ENCODE results near the gene BOLA3. TPM values are rescaled to one million over a fixed set of nuclear protein-coding genes. Genes with fewer than 3 reads are reported as not detected.

The BOLA3 gene
- total and polyA plus RNA-seq, 11 donors, result 52.2 to 242 (median 65.3) TPM

DNA sequence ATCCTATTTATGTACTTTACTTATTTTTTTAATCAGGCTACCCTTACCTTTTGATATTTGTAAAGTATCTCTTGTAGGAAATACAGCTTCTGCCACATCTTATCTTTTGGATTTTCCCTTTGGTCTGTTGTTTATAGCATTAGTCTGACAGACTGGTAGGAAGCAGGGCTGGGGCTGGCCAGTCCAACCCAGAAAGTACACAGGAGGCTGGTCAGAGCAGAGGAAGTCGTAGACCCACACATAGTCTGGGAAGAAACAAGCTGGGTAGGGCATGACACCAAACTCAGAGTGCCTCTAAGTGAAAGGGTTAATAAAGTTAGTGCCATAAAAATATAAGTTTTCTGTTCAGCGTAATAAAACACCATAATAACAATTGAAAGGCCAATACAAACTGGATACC lies 51.7 kb downstream of the BOLA3 start:
- Histone ChIP-seq H3K36me3 (peaks cover 0 to 88% (median 61%) of the 10 kb centered on the region in 9 donors), H3K4me1 (no peaks in the 10 kb centered on the region), H3K4me3 (no peak overlapping the region), H3K27ac (no peak overlapping the region), H3K9me3 (no peaks in the 10 kb centered on the region), H3K27me3 (no peaks in the 10 kb centered on the region)
- TF ChIP-seq CTCF (IDR thresholded peaks at IDR 0.05) (no peak), POLR2A (IDR thresholded peaks at IDR 0.05) (no peak)
- DNase-seq, result no peak
- intact Hi-C loops (cut with DNase I), result loop anchor here in 1 of 10 donors (10.0 kb wide), 1 partner anchor 111 kb away; the partner anchor contains the start of gene TET3
- 92 to 98% (median 95%) methylated on average over 2 of the region's 2 CpGs for WGBS, 4 donors
- ATAC-seq, result no peak

DNA sequence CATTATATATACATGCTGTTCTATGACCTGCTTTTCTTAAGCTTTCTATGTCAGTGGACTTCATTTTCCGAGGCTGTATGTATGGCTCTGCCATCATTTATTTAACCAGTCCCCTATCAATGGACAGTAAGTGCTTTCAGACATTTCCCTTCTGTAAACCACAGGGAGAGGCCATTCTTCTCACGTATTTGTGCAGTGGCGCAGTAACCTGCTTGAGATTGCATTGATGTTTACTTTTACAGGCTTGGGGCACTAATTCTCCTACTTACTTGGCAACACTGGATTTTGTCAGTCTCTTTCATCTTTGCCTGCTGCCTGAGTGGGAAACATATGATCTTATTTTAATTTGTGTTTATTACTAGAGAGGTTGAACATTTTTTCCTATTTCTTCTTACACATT lies 52.1 kb downstream of the BOLA3 start:
- Histone ChIP-seq H3K4me3 (no peak overlapping the region), H3K9me3 (no peaks in the 10 kb centered on the region), H3K36me3 (peaks cover 0 to 88% (median 61%) of the 10 kb centered on the region in 9 donors), H3K27me3 (no peaks in the 10 kb centered on the region), H3K4me1 (no peaks in the 10 kb centered on the region), H3K27ac (no peak overlapping the region)
- intact Hi-C loops (cut with DNase I), result loop anchor here in 1 of 10 donors (10.0 kb wide), 1 partner anchor 111 kb away; the partner anchor contains the start of gene TET3
- WGBS, 4 donors, result 89 to 93% (median 93%) methylated on average over 3 of the region's 3 CpGs
- DNase-seq (no peak), ATAC-seq (no peak)
- no peak for TF ChIP-seq CTCF (IDR thresholded peaks at IDR 0.05)
- TF ChIP-seq POLR2A (IDR thresholded peaks at IDR 0.05), result no peak

GRCh38 chr2:74094291-74094690 lies 53.4 kb downstream of the BOLA3 start:
- 88 to 94% (median 88%) methylated on average over 7 of the region's 7 CpGs for WGBS, 4 donors
- no peak for TF ChIP-seq POLR2A (IDR thresholded peaks at IDR 0.05)
- TF ChIP-seq CTCF (IDR thresholded peaks at IDR 0.05), result no peak
- H3K36me3 ChIP-seq, result peaks cover 0 to 88% (median 61%) of the 10 kb centered on the region in 9 donors
- H3K4me1 ChIP-seq, result no peaks in the 10 kb centered on the region
- H3K4me3 ChIP-seq, result no peak overlapping the region
- H3K27ac ChIP-seq, result no peak overlapping the region
- DNase-seq (no peak), ATAC-seq (no peak)
- intact Hi-C loops (cut with DNase I), result loop anchor here in 1 of 10 donors (10.0 kb wide), 1 partner anchor 109 kb away; the partner anchor contains the start of gene TET3
- no peaks in the 10 kb centered on the region for H3K27me3 ChIP-seq
- H3K9me3 ChIP-seq, result no peaks in the 10 kb centered on the region

DNA sequence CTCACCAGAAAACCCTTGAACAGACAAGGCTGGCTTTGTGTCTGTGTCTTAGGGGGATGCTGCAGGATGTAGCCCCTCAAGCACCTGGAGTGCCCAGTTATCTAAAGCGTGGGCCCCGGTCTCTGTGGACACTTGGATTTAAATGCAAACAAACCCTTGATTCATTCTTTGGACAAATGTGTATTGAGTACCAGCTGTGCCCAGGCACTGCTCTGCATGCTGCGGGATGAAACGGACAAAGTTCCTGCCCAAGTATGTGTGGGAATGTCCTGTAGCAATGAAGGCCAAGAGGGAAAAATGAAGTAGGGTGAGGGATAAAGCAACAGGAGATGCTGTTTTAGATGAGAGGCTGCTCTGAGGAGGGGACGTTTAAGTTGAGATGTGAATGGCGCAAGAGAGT lies 53.9 kb downstream of the BOLA3 start:
- Histone ChIP-seq H3K27me3 (no peaks in the 10 kb centered on the region), H3K27ac (no peak overlapping the region), H3K4me1 (no peaks in the 10 kb centered on the region), H3K9me3 (no peaks in the 10 kb centered on the region), H3K4me3 (no peak overlapping the region), H3K36me3 (peaks cover 0 to 88% (median 57%) of the 10 kb centered on the region in 9 donors)
- no peak for TF ChIP-seq POLR2A (IDR thresholded peaks at IDR 0.05)
- no peak for TF ChIP-seq CTCF (IDR thresholded peaks at IDR 0.05)
- DNase-seq, result no peak
- 86 to 95% (median 93%) methylated on average over 6 of the region's 6 CpGs for WGBS, 4 donors
- ATAC-seq, result no peak
- intact Hi-C loops (cut with DNase I), result loop anchor here in 1 of 10 donors (10.0 kb wide), 1 partner anchor 109 kb away; the partner anchor contains the start of gene TET3
